HEK293T (cell line): ENCODE data around the gene HMX2.

Experiments
- BHLHE40 ChIP-seq: fragments of 450-650 bp; IDR thresholded peaks from 2 replicates; pipeline ENCODE4 v1.6.1; 2016; ENCODE audit warnings: mild to moderate bottlenecking, moderate library complexity, borderline replicate concordance
- ELF4 ChIP-seq: fragments of 450-650 bp; IDR thresholded peaks from 2 replicates; pipeline ENCODE4 v1.6.1; 2017; ENCODE audit warnings: antibody characterized with exemption
- FOXA1 ChIP-seq: fragments of 450-650 bp; IDR thresholded peaks from 2 replicates; pipeline ENCODE4 v1.6.1; 2016; ENCODE audit warnings: mild to moderate bottlenecking
- FOXK2 ChIP-seq: fragments of 450-650 bp; IDR thresholded peaks from 2 replicates; pipeline ENCODE4 v1.6.1; 2016; ENCODE audit warnings: mild to moderate bottlenecking
- FOXM1 ChIP-seq: fragments of 450-650 bp; IDR thresholded peaks from 2 replicates; pipeline ENCODE4 v1.6.1; 2017; ENCODE audit warnings: mild to moderate bottlenecking, borderline replicate concordance
- SUZ12 ChIP-seq: fragments of 450-650 bp; IDR thresholded peaks from 2 replicates; pipeline ENCODE4 v1.6.1; 2016; ENCODE audit warnings: mild to moderate bottlenecking
- TF ChIP-seq, protein P1 (sequence below): fragments of 450-650 bp; IDR thresholded peaks from 2 replicates; pipeline ENCODE4 v1.6.1; 2016

DNA sequence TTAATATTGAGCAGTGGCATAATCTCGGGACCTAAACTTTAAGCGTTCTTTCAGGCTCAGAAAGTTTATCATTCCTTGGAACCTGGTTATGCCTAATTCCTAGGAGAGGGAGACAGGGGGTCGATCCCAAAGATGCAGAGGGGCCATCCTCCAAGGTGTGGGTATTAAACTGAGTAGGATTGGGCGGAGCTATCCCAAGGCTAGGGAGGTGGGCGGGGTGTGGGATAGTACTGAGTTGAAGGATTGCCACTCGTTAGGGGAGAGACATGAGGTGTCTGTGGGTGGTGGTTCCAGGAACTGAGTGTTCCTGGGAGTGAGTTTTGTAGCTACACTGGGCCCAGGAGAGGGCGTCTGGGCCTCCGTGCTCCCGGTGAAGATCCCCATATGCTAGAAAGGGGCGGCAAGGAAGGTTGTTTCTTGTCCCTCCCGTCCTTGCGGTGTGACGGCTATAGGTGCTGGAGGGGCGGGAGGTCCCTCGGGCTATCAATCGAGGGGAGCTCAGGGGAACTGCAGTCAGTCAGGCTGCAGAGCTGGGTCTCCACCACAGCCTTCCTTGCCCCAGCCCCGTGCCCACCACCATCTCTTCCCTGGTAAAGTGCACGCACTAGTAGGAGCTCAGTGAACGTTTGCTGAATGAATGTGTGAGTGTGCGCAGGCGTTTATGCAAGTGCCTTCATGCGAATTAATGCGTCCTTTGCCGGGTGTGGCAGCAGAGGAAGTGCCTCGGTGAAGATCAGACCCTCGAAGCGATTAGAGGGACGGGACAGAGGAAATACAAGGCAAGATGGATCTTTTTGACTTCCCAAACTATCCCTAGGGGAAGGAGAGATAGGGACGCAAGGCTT, 3.0 kb upstream of the HMX2 start:
- TF ChIP-seq BHLHE40 (no peak), FOXM1 (no peak), FOXK2 (no peak), FOXA1 (no peak), ELF4 (no peak), SUZ12 (no peak)
- TF ChIP-seq, protein P1, sequence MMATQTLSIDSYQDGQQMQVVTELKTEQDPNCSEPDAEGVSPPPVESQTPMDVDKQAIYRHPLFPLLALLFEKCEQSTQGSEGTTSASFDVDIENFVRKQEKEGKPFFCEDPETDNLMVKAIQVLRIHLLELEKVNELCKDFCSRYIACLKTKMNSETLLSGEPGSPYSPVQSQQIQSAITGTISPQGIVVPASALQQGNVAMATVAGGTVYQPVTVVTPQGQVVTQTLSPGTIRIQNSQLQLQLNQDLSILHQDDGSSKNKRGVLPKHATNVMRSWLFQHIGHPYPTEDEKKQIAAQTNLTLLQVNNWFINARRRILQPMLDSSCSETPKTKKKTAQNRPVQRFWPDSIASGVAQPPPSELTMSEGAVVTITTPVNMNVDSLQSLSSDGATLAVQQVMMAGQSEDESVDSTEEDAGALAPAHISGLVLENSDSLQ = no peak
